K562 (cell line): ENCODE measurements around the gene UTS2R. TPM values are rescaled to one million over a fixed set of nuclear protein-coding genes. Genes with fewer than 3 reads are reported as not detected.

Experiments used
- BCL6 ChIP-seq: fragments of 250-450 bp; sonication (Bioruptor Pico); IDR thresholded peaks from 2 replicates; pipeline ENCODE4 v1.4.0; 2020
- HES1 ChIP-seq: fragments of 450-650 bp; IDR thresholded peaks from 2 replicates; pipeline ENCODE4 v1.6.1; 2016; ENCODE audit warnings: low read depth, mild to moderate bottlenecking, moderate library complexity
- MTA3 ChIP-seq: fragments of 450-650 bp; formaldehyde crosslinking; IDR thresholded peaks from 2 replicates; pipeline ENCODE4 v1.6.1; 2017; ENCODE audit warnings: mild to moderate bottlenecking, borderline replicate concordance
- MXI1 ChIP-seq: IDR thresholded peaks from 2 replicates; pipeline ENCODE4 v1.6.1; 2011; ENCODE audit warnings: low read depth, mild to moderate bottlenecking, improper control_type of control experiment, low read length
- NCOA4 ChIP-seq: fragments of 450-650 bp; IDR thresholded peaks from 2 replicates; pipeline ENCODE4 v1.6.1; 2018; ENCODE audit warnings: mild to moderate bottlenecking; ENCODE audit not compliant: partially characterized antibody
- PPARD ChIP-seq: fragments of 250-450 bp; sonication (Bioruptor Pico); IDR thresholded peaks from 2 replicates; pipeline ENCODE4 v1.8.0; 2022; ENCODE audit warnings: inconsistent platforms, mild to moderate bottlenecking, moderate library complexity
- SIX5 ChIP-seq, 2 experiments: IDR thresholded peaks; 2 replicates each; pipeline ENCODE4 v1.6.1; 2011; ENCODE audit warnings: low read length in 2 of 2, borderline replicate concordance in 1 of 2, low read depth in 1 of 2, mild to moderate bottlenecking in 1 of 2, moderate library complexity in 1 of 2; ENCODE audit not compliant: insufficient read depth in 1 of 2
- TAF7 ChIP-seq: fragments of 450-650 bp; IDR thresholded peaks from 2 replicates; pipeline ENCODE4 v1.6.1; 2016; ENCODE audit warnings: missing genetic modification characterization, missing compliant biosample characterization
- TOE1 ChIP-seq, 2 experiments: fragments of 450-650 bp in 1 of 2; sonication (generic) in 1 of 2; formaldehyde crosslinking in 1 of 2; IDR thresholded peaks; 2 replicates each; pipeline versions ENCODE4 v1.7.1 to v1.8.0; 2016 to 2022; ENCODE audit warnings: borderline replicate concordance in 2 of 2, mild to moderate bottlenecking in 2 of 2, antibody characterized with exemption in 1 of 2, inconsistent platforms in 1 of 2, low read depth in 1 of 2, missing genetic modification reagents in 1 of 2, moderate library complexity in 1 of 2
- ZNF282 ChIP-seq: sonication (generic); formaldehyde crosslinking; IDR thresholded peaks from 2 replicates; pipeline ENCODE4 v1.8.1; 2023; ENCODE audit warnings: missing genetic modification reagents
- ZNF41 ChIP-seq: fragments of 250-450 bp; sonication (Bioruptor Pico); conservative IDR thresholded peaks from 2 replicates; pipeline ENCODE4 v1.4.0; 2020; ENCODE audit warnings: mild to moderate bottlenecking
- ZNF445 ChIP-seq: fragments of 250-450 bp; sonication (Bioruptor Pico); IDR thresholded peaks from 2 replicates; pipeline ENCODE4 v1.4.0; 2020; ENCODE audit warnings: low read depth, mild to moderate bottlenecking, moderate library complexity
- ZNF551 ChIP-seq: fragments of 250-450 bp; sonication (Bioruptor Pico); IDR thresholded peaks from 2 replicates; pipeline ENCODE4 v1.5.0; 2021; ENCODE audit warnings: mild to moderate bottlenecking, moderate library complexity
- ZNF592 ChIP-seq: fragments of 450-650 bp; IDR thresholded peaks from 2 replicates; pipeline ENCODE4 v1.6.1; 2017; ENCODE audit warnings: antibody characterized with exemption, mild to moderate bottlenecking
- polyA plus RNA-seq, 8 experiments: library from polyadenylated mRNA; depleted of rRNA in 4 of 8; stranded (reverse) in 5 of 8; unstranded in 3 of 8; fragments of >200 nt; fragmentation: Nextera tagmentation in 2 of 8; fragmentation: Illumina TruSeq in 1 of 8; extraction: Ambion mirVana in 2 of 8; extraction: Trizol in 1 of 8; gene quantifications; 2 replicates each; pipeline versions ENCODE4 v1.2.1 to v1.2.3, GENCODE V29; 2011 to 2014; ENCODE audit warnings: inconsistent platforms in 1 of 8, missing spikeins in 1 of 8
- total RNA-seq, 7 experiments: library from RNA; depleted of rRNA in 6 of 7; stranded (reverse); fragments of >200 nt in 6 of 7; fragmentation: Illumina TruSeq in 2 of 7; extraction: Trizol in 2 of 7; gene quantifications; 2 replicates each; pipeline versions ENCODE4 v1.2.1 to v1.2.3, GENCODE V29; 2011 to 2021; ENCODE audit warnings: low replicate concordance in 1 of 7
- TF ChIP-seq, protein P1 (sequence below), 3 experiments: fragments of 200-800 bp in 1 of 3; fragments of 250-450 bp in 1 of 3; fragments of 450-650 bp in 1 of 3; sonication (Bioruptor Pico) in 1 of 3; sonication (Bioruptor generic) in 1 of 3; formaldehyde crosslinking in 1 of 3; IDR thresholded peaks; 2 replicates each; pipeline versions ENCODE4 v1.6.1 to v1.8.0; 2016 to 2022; ENCODE audit warnings: mild to moderate bottlenecking in 2 of 3, missing genetic modification characterization in 2 of 3, missing compliant biosample characterization in 1 of 3, moderate library complexity in 1 of 3
- TF ChIP-seq, protein P2 (sequence below): fragments of 250-450 bp; sonication (Bioruptor Pico); IDR thresholded peaks from 2 replicates; pipeline ENCODE4 v1.4.0; 2020; ENCODE audit warnings: borderline replicate concordance

The UTS2R gene
- total and polyA plus RNA-seq, 9 of the 15 experiments (the other 6 are each of a cell fraction or from before 2014, with no cell fraction given) = 0.22 TPM; not detected in 8

DNA sequence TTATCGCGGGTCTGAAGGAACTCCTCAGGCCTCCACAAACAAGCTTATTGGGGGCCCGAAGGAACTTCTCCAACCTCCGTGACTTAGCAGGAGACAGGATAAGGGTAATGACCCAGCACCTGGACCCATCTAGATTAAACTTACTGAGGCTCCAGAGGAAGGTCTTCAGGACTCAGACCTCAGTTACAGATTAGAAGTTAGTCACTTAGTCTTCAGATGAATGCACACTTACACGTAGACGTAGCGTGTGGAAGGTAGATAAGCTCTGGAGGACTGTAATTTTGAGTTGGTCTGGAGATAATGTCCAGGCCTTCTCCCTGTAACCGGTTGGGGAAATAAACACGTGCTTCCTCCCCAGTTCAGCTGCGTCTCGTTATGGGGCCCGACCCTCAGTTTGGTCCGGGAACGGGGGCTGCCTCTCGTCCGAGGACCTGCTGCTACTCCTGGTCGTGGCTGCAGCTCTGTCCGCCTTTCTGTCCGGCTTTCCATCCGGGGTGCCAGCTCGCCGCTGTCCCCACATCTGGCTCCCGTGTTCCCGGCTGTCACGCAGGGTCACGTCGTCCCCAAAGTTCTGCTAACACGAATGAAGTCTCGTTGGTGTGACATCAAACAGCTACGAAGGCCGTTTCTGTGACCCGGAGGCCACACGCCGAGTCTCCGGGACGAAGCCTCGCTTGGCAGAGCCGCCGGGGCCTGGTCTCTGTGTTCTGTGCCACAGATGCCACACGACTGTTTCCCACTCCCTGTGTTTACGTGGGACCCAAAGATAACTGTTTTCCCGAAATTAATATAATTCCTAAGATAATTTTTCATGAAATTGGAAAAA lies 26.2 kb upstream of the UTS2R start (continued):
- TF ChIP-seq ZNF282 (CRISPR knock-in tag) (no peak), PPARD (CRISPR knock-in tag) (no peak), MTA3 (peak; percentile 94), BCL6 (CRISPR knock-in tag) (no peak), ZNF592 (peak; percentile 99), SIX5 (IDR thresholded peaks at IDR 0.05; ENCODE audit: borderline replicate concordance in 1 of 2, insufficient read depth in 1 of 2, low read depth in 1 of 2, low read length in 2 of 2) (no peak), ZNF445 (CRISPR knock-in tag) (no peak), TOE1 (IDR thresholded peaks at IDR 0.05; ENCODE audit: borderline replicate concordance) (peak; percentile 84), TOE1 (CRISPR knock-in tag; IDR thresholded peaks at IDR 0.05; ENCODE audit: borderline replicate concordance, low read depth) (no peak), ZNF551 (CRISPR knock-in tag) (no peak), TAF7 (tag) (no peak), MXI1 (no peak), ZNF41 (CRISPR knock-in tag) (peak; percentile 50; the same call in 1 of the 2 replicates), NCOA4 (no peak), HES1 (peak; percentile 86)
- TF ChIP-seq, protein P1, sequence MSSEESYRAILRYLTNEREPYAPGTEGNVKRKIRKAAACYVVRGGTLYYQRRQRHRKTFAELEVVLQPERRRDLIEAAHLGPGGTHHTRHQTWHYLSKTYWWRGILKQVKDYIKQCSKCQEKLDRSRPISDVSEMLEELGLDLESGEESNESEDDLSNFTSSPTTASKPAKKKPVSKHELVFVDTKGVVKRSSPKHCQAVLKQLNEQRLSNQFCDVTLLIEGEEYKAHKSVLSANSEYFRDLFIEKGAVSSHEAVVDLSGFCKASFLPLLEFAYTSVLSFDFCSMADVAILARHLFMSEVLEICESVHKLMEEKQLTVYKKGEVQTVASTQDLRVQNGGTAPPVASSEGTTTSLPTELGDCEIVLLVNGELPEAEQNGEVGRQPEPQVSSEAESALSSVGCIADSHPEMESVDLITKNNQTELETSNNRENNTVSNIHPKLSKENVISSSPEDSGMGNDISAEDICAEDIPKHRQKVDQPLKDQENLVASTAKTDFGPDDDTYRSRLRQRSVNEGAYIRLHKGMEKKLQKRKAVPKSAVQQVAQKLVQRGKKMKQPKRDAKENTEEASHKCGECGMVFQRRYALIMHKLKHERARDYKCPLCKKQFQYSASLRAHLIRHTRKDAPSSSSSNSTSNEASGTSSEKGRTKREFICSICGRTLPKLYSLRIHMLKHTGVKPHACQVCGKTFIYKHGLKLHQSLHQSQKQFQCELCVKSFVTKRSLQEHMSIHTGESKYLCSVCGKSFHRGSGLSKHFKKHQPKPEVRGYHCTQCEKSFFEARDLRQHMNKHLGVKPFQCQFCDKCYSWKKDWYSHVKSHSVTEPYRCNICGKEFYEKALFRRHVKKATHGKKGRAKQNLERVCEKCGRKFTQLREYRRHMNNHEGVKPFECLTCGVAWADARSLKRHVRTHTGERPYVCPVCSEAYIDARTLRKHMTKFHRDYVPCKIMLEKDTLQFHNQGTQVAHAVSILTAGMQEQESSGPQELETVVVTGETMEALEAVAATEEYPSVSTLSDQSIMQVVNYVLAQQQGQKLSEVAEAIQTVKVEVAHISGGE (CRISPR knock-in tag; IDR thresholded peaks at IDR 0.05) = peak in 1 of 3 experiments; percentile 74; a peak in 2 of 6 replicates
- TF ChIP-seq, protein P2, sequence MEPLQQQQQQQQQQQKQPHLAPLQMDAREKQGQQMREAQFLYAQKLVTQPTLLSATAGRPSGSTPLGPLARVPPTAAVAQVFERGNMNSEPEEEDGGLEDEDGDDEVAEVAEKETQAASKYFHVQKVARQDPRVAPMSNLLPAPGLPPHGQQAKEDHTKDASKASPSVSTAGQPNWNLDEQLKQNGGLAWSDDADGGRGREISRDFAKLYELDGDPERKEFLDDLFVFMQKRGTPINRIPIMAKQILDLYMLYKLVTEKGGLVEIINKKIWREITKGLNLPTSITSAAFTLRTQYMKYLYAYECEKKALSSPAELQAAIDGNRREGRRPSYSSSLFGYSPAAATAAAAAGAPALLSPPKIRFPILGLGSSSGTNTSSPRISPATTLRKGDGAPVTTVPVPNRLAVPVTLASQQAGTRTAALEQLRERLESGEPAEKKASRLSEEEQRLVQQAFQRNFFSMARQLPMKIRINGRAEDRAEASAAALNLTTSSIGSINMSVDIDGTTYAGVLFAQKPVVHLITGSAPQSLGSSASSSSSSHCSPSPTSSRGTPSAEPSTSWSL = no peak
